Hindlimb muscle (tissue), 1 donor: Measurements from ENCODE around the gene KCTD8. TPM values are rescaled to one million over a fixed set of nuclear protein-coding genes. Genes with fewer than 3 reads are reported as not detected.
"Not testable (repeated sequence)": the region's sequence is repeated elsewhere in the genome, so short reads cannot be mapped to it uniquely, and the experiment has no call there.

Experiments
- DNase-seq: peaks from one replicate; pipeline ENCODE4 v3.0.0-alpha.2; 2013
- polyA plus RNA-seq: library from polyadenylated mRNA; unstranded; fragments of 120-200 nt; gene quantifications from one replicate; pipeline ENCODE4 v1.2.1, GENCODE V29; 2013; ENCODE audit not compliant: insufficient read length

KCTD8 gene
- polyA plus RNA-seq, 1 donor = 0.14 TPM

- no peak for DNase-seq
Measured at GRCh38 chr4:44320833-44321232, 127.8 kb downstream of the KCTD8 start.

GRCh38 chr4:44319129-44319528 lies 129.5 kb downstream of the KCTD8 start:
- DNase-seq = no peak

GRCh38 chr4:44313702-44314101 lies 134.9 kb downstream of the KCTD8 start:
- no peak for DNase-seq

GRCh38 chr4:44287505-44287904 lies 161.1 kb downstream of the KCTD8 start:
- DNase-seq = no peak

GRCh38 chr4:44279469-44279868 lies 169.1 kb downstream of the KCTD8 start:
- DNase-seq = no peak

- DNase-seq = no peak
Measured at GRCh38 chr4:44279066-44279465, 169.5 kb downstream of the KCTD8 start.

GRCh38 chr4:44257461-44257860 lies 191.1 kb downstream of the KCTD8 start:
- DNase-seq = no peak

- DNase-seq = no peak
Measured at GRCh38 chr4:44256414-44256813, 192.2 kb downstream of the KCTD8 start.

GRCh38 chr4:44237643-44238042 lies 211.0 kb downstream of the KCTD8 start:
- no peak for DNase-seq

- no peak for DNase-seq
Measured at GRCh38 chr4:44235897-44236296, 212.7 kb downstream of the KCTD8 start.

GRCh38 chr4:44232262-44232661 lies 216.3 kb downstream of the KCTD8 start:
- no peak for DNase-seq

GRCh38 chr4:44231006-44231405 lies 217.6 kb downstream of the KCTD8 start:
- DNase-seq = no peak

- DNase-seq = no peak
Measured at GRCh38 chr4:44228326-44228725, 220.3 kb downstream of the KCTD8 start.

GRCh38 chr4:44221407-44221806 lies 227.2 kb downstream of the KCTD8 start:
- DNase-seq = no peak

GRCh38 chr4:44210750-44211149 lies 237.9 kb downstream of the KCTD8 start:
- DNase-seq = no peak

GRCh38 chr4:44196796-44197195 lies 251.8 kb downstream of the KCTD8 start:
- no peak for DNase-seq

GRCh38 chr4:44194365-44194764 lies 254.2 kb downstream of the KCTD8 start:
- DNase-seq = no peak

- DNase-seq = no peak
Measured at GRCh38 chr4:44186850-44187246, 261.8 kb downstream of the KCTD8 start.

GRCh38 chr4:44186096-44186849 lies 262.3 kb downstream of the KCTD8 start:
- DNase-seq = no peak

GRCh38 chr4:44181491-44182349 lies 266.9 kb downstream of the KCTD8 start:
- not testable (repeated sequence) for DNase-seq

GRCh38 chr4:44167766-44168165 lies 280.8 kb downstream of the KCTD8 start:
- not testable (repeated sequence) for DNase-seq

- no peak for DNase-seq
Measured at GRCh38 chr4:44165938-44166337, 282.7 kb downstream of the KCTD8 start.

GRCh38 chr4:44162538-44163270 lies 285.9 kb downstream of the KCTD8 start:
- DNase-seq = no peak
